VCaP (cell line): Measurements from ENCODE around the gene DNAJB6.
A peak's percentile ranks its signal among the peaks of the same experiment; 100 is the strongest.

Experiments
- H3K27ac ChIP-seq: fragments of 450-650 bp; 2 replicates; pipeline ENCODE4 v1.5.1; 2017
- CTCF ChIP-seq: fragments of 450-650 bp; conservative IDR thresholded peaks from 2 replicates; pipeline ENCODE4 v1.5.1; 2017; ENCODE audit warnings: mild to moderate bottlenecking, moderate library complexity

DNAJB6 gene

GRCh38 chr7:157336383-157337315 lies at the start of gene DNAJB6:
Gene DNAJB6, plus strand, starts transcription at chr7:157337004. Its CDS starts 21,569 bp downstream, at chr7:157358573.
- H3K27ac ChIP-seq, result peak within 1 kb of the TSS; percentile 86
- TF ChIP-seq CTCF, result no peak

- TF ChIP-seq CTCF, result no peak
- H3K27ac ChIP-seq, result no peak overlapping the region
Measured at GRCh38 chr7:157291404-157292080, 45.3 kb upstream of the DNAJB6 start.

- no peak overlapping the region for H3K27ac ChIP-seq
- no peak for TF ChIP-seq CTCF
Measured at GRCh38 chr7:157292258-157292657, 44.5 kb upstream of the DNAJB6 start.

GRCh38 chr7:157292770-157293412 lies 43.9 kb upstream of the DNAJB6 start:
- no peak overlapping the region for H3K27ac ChIP-seq
- no peak for TF ChIP-seq CTCF

DNA sequence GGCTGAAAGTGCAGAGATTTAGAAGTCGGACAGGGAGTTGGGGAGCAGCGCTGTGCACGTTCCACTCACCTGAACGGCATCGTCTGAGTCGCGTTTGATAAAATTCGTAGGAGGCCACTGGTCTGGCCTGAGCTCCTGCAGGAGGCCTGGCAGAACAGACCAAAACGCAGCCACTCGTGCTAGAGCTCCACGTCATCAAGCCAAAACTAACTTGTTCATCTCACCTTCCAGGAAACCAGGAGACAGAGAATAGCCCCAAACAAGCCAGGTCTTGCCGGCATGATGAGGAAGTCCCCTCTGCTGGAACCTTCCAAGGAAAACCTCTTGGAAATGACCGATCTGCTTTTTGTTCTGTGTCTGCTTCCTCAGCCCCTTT lies 43.4 kb upstream of the DNAJB6 start:
- TF ChIP-seq CTCF, result no peak
- no peak overlapping the region for H3K27ac ChIP-seq

DNA sequence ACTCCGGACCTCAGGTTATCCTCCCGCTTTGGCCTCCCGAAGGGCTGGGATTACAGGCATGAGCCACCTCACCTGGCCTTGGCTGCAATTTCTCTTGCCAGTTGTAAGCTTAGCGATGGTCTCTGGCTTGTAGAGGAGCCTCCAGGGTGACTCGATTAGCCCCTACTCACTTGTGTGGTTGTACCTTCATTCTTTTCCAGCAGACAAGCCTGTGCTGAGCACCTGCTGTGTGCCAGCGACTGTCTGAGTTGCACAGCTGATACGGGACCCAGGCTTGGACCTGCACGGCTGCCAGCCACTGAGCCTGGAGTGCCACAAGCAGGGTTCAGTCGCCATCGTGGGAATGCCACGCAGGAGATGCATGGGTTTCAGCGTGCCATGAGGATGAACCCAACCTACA lies 42.0 kb upstream of the DNAJB6 start:
- no peak for TF ChIP-seq CTCF

GRCh38 chr7:157295338-157295737 lies 41.5 kb upstream of the DNAJB6 start:
- H3K27ac ChIP-seq, result no peak overlapping the region
- no peak for TF ChIP-seq CTCF

More for the DNA sequence above, 42.0 kb upstream of the DNAJB6 start:
- H3K27ac ChIP-seq, result no peak overlapping the region
